Activated CD8-positive, alpha-beta T cell treated with anti-CD3 and anti-CD28 coated beads for 36 hours (primary cell): ENCODE data around the gene S100A6. TPM values are rescaled to one million over a fixed set of nuclear protein-coding genes. Genes with fewer than 3 reads are reported as not detected.
"Not testable (repeated sequence)": the region's sequence is repeated elsewhere in the genome, so short reads cannot be mapped to it uniquely, and the experiment has no call there.

ENCODE experiments used
- ATAC-seq: fragments of 200-7000 bp; cut with Tn5 transposase; one replicate; pipeline ENCODE4 v1.10.0; 2021; ENCODE audit warnings: mild to moderate bottlenecking, moderate library complexity
- CTCF ChIA-PET: fragments of 350-600 bp; sonication (Branson Sonifier 250); formaldehyde crosslinking; loops from one replicate; lab custom pipeline; 2021; ENCODE audit warnings: antibody characterized with exemption; lab: Charles Lee
- POLR2A ChIA-PET: fragments of 350-600 bp; sonication (Branson Sonifier 250); formaldehyde crosslinking; loops from one replicate; lab custom pipeline; 2021; ENCODE audit warnings: antibody characterized with exemption; lab: Charles Lee
- DNase-seq: peaks from one replicate; pipeline ENCODE4 v3.0.0-alpha.2; 2020
- H3K27ac Mint-ChIP-seq: one replicate; pipeline ENCODE4 v1.8.0; 2021; ENCODE audit warnings: mild to moderate bottlenecking, mixed read lengths
- H3K27me3 Mint-ChIP-seq: one replicate; pipeline ENCODE4 v1.8.0; 2021; ENCODE audit warnings: mixed read lengths
- H3K36me3 Mint-ChIP-seq: one replicate; pipeline ENCODE4 v1.8.0; 2021; ENCODE audit warnings: low read depth, mixed read lengths
- H3K4me1 Mint-ChIP-seq: one replicate; pipeline ENCODE4 v1.8.0; 2021; ENCODE audit warnings: low read depth, mixed read lengths
- H3K4me3 Mint-ChIP-seq: one replicate; pipeline ENCODE4 v1.8.0; 2021; ENCODE audit warnings: mild to moderate bottlenecking, moderate library complexity, mixed read lengths
- H3K9me3 Mint-ChIP-seq: one replicate; pipeline ENCODE4 v1.8.0; 2021; ENCODE audit warnings: mixed read lengths
- CTCF ChIP-seq: fragments of 200-600 bp; IDR thresholded peaks from one replicate; pipeline ENCODE4 v1.8.0; 2022; ENCODE audit warnings: antibody characterized with exemption, mild to moderate bottlenecking
- intact Hi-C: fragments of 100-400 bp; cut with micrococcal nuclease; formaldehyde crosslinking; loops from one replicate; pipeline ENCODE4 v1.10.0; 2022
- total RNA-seq, 2 experiments: library from RNA; stranded (reverse); gene quantifications; one replicate each; pipeline ENCODE4 v1.2.3, GENCODE V29; 2021

The S100A6 gene
- total RNA-seq, 2 experiments from 2014 or later, result 200 to 211 TPM

DNA sequence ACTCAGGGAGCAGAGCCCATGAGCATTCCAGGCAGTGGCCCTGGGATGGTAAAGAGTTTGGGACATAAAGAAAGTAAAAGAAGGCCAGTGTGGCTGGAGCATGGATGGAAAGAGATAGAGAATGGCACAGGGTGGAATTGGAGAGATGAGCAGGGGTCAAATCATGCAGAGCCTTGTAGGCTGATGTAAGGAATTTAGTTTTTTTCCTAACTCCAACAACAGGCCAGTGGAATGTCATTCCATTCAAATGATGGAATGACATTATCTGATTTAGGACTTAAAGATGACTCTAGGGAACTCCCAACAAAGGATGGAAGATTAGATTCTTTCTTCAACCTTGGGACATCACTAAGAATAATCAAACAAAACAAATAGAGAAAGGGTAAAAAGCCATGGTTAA is 42.7 kb upstream of the S100A6 start:
- Mint-ChIP-seq H3K9me3 (no peaks in the 10 kb centered on the region), H3K36me3 (no peaks in the 10 kb centered on the region), H3K4me3 (no peak overlapping the region), H3K27ac (no peak overlapping the region), H3K27me3 (peaks cover 20% of the 10 kb centered on the region), H3K4me1 (no peaks in the 10 kb centered on the region)
- ChIA-PET CTCF (interaction anchor here (0.8 to 2.8 kb wide), 6 partner anchors 10 to 68 kb away, joined by 3 to 14 read pairs (median 10); partner anchors contain the start of gene S100A14), POLR2A (no interaction called here)
- intact Hi-C loops, result no loop called here
- no peak for TF ChIP-seq CTCF
- ATAC-seq (no peak), DNase-seq (no peak)

DNA sequence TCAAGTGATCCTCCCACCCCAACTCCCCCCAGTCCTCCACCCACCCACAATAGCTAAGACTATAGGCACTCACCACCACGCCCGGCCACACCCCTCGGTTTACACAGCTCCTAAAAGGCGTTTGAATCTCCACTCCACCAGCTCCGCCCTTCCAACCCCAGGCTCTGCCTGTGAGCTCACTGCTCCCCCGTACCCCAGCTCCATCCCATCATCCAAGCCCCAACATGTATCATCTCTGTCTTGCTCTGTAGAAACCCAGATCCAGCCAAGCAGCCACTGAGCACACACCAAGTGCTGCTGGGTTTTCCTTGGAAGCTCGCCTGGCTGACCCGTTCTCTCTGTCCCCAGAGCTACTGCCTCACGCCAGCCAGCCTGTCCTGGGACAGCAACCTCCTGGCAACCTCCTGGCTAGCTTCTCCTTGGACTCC is 41.8 kb upstream of the S100A6 start:
- peaks cover 20% of the 10 kb centered on the region for H3K27me3 Mint-ChIP-seq
- DNase-seq, result no peak
- ATAC-seq, result no peak
- TF ChIP-seq CTCF, result no peak
- H3K27ac Mint-ChIP-seq, result no peak overlapping the region
- intact Hi-C loops, result no loop called here
- H3K4me3 Mint-ChIP-seq, result no peak overlapping the region
- H3K36me3 Mint-ChIP-seq, result no peaks in the 10 kb centered on the region
- CTCF ChIA-PET, result interaction anchor here (0.6 to 2.8 kb wide), 10 partner anchors 10 to 225 kb away, joined by 3 to 14 read pairs (median 4); partner anchors contain the start of genes S100A13 and S100A14
- POLR2A ChIA-PET, result interaction anchor here (0.9 kb wide), 1 partner anchor 104 kb away, joined by 3 read pairs; no protein-coding TSS in a partner anchor
- H3K9me3 Mint-ChIP-seq, result no peaks in the 10 kb centered on the region
- H3K4me1 Mint-ChIP-seq, result peaks cover 8% of the 10 kb centered on the region

- intact Hi-C loops, result no loop called here
- POLR2A ChIA-PET, result interaction anchor here (0.9 kb wide), 1 partner anchor 104 kb away, joined by 3 read pairs; no protein-coding TSS in a partner anchor
- H3K4me3 Mint-ChIP-seq, result no peak overlapping the region
Observed at GRCh38 chr1:153577138-153577537, 41.3 kb upstream of the S100A6 start.

DNA sequence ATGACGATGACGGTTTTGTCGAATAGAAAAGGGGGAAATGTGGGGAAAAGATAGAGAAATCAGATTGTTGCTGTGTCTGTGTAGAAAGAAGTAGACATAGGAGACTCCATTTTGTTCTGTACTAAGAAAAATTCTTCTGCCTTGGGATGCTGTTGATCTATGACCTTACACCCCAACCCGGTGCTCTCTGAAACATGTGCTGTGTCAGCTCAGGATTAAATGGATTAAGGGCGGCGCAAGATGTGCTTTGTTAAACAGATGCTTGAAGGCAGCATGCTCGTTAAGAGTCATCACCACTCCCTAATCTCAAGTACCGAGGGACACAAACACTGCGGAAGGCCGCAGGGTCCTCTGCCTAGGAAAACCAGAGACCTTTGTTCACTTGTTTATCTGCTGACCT is 39.7 kb upstream of the S100A6 start:
- POLR2A ChIA-PET, result interaction anchor here (1.3 kb wide), 1 partner anchor 23 kb away, joined by 3 read pairs; no protein-coding TSS in a partner anchor

More at GRCh38 chr1:153577138-153577537, 41.3 kb upstream of the S100A6 start:
- Mint-ChIP-seq H3K27ac (no peak overlapping the region), H3K9me3 (no peaks in the 10 kb centered on the region), H3K36me3 (no peaks in the 10 kb centered on the region), H3K27me3 (peaks cover 20% of the 10 kb centered on the region), H3K4me1 (peaks cover 12% of the 10 kb centered on the region)
- no peak for TF ChIP-seq CTCF
- CTCF ChIA-PET, result interaction anchor here (0.6 to 2.8 kb wide), 9 partner anchors 9 to 224 kb away, joined by 3 to 14 read pairs (median 4); partner anchors contain the start of genes S100A13 and S100A14
- no peak for ATAC-seq
- no peak for DNase-seq

DNA sequence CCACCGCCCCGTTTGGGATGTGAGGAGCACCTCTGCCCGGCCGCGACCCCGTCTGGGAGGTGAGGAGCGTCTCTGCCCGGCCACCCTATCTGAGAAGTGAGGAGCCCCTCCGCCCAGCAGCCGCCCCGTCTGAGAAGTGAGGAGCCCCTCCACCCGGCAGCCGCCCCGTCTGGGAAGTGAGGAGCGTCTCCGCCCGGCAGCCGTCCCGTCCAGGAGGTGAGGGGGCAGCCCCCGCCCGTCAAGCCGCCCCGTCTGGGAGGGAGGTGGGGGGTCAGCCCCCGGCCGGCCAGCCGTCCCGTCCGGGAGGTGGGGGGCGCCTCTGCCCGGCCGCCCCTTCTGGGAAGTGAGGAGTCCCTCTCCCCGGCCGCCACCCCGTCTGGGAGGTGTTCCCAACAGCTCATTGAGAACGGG is 39.3 kb upstream of the S100A6 start:
- H3K36me3 Mint-ChIP-seq, POLR2A ChIA-PET, DNase-seq, H3K27ac Mint-ChIP-seq, H3K4me3 Mint-ChIP-seq, intact Hi-C loops, ATAC-seq, H3K9me3 Mint-ChIP-seq: not testable (repeated sequence)
- Mint-ChIP-seq H3K27me3 (peaks cover 20% of the 10 kb centered on the region), H3K4me1 (peaks cover 19% of the 10 kb centered on the region)
- CTCF ChIA-PET, result interaction anchor here (1.5 to 7.7 kb wide), 2 partner anchors 42 to 65 kb away, joined by 9 to 191 read pairs; partner anchors contain the start of gene S100A6

More for the DNA sequence above, 39.7 kb upstream of the S100A6 start:
- ATAC-seq, H3K27ac Mint-ChIP-seq, H3K4me3 Mint-ChIP-seq, intact Hi-C loops, H3K36me3 Mint-ChIP-seq, DNase-seq, H3K9me3 Mint-ChIP-seq: not testable (repeated sequence)
- H3K27me3 Mint-ChIP-seq, result peaks cover 20% of the 10 kb centered on the region
- peaks cover 19% of the 10 kb centered on the region for H3K4me1 Mint-ChIP-seq
- CTCF ChIA-PET, result interaction anchor here (0.9 to 1.5 kb wide), 2 partner anchors 65 to 81 kb away, joined by 3 to 9 read pairs; no protein-coding TSS in a partner anchor

DNA sequence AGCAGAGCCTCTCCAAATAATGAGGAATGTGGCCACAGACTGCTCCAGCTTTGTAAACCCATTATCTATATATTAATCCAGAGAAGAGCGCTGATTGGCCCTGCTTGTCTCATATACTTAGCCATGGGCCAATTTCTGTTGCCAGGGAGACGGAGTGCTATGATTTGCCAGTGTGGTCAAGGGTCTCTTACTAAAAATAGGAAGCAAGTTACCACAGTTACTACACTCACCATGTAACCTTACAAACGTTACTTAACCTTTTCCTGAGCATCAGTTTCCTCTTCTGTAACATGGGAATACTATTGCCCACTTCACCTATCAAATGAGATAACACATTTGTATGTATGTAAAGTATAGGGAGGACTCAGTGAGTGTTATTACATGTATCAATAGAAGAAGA is 37.6 kb upstream of the S100A6 start:
- Mint-ChIP-seq H3K4me1 (peaks cover 27% of the 10 kb centered on the region), H3K27ac (peak overlapping the region; percentile 69), H3K36me3 (no peaks in the 10 kb centered on the region), H3K27me3 (peaks cover 16% of the 10 kb centered on the region), H3K9me3 (no peaks in the 10 kb centered on the region), H3K4me3 (no peak overlapping the region)
- DNase-seq (no peak), ATAC-seq (no peak)
- intact Hi-C loops, result no loop called here
- TF ChIP-seq CTCF, result no peak
- ChIA-PET POLR2A (interaction anchor here (0.8 to 6.3 kb wide), 6 partner anchors 8 to 72 kb away, joined by 3 to 80 read pairs (median 3); partner anchors contain the start of gene S100A6), CTCF (interaction anchor here (0.7 to 7.7 kb wide), 19 partner anchors 9 to 99 kb away, joined by 3 to 191 read pairs (median 5); partner anchors contain the start of genes CHTOP, S100A1, S100A13 and S100A6)
